DOHH2 (cell line): ENCODE results near the gene ZMAT3.

Experiments
- EZH2phosphoT487 ChIP-seq: fragments of 200-600 bp; sonication (generic); IDR thresholded peaks from 2 replicates; pipeline ENCODE4 v1.6.1; 2017; ENCODE audit warnings: borderline replicate concordance, mild to moderate bottlenecking, antibody characterized with exemption, low read length, moderate library complexity, mixed read lengths
- TF ChIP-seq, protein P1 (sequence below): fragments of 200-600 bp; sonication (generic); IDR thresholded peaks from one replicate; pipeline ENCODE4 v1.5.1; 2014; ENCODE audit warnings: antibody characterized with exemption, mild to moderate bottlenecking, low read depth, low read length; ENCODE audit not compliant: poor library complexity, severe bottlenecking

DNA sequence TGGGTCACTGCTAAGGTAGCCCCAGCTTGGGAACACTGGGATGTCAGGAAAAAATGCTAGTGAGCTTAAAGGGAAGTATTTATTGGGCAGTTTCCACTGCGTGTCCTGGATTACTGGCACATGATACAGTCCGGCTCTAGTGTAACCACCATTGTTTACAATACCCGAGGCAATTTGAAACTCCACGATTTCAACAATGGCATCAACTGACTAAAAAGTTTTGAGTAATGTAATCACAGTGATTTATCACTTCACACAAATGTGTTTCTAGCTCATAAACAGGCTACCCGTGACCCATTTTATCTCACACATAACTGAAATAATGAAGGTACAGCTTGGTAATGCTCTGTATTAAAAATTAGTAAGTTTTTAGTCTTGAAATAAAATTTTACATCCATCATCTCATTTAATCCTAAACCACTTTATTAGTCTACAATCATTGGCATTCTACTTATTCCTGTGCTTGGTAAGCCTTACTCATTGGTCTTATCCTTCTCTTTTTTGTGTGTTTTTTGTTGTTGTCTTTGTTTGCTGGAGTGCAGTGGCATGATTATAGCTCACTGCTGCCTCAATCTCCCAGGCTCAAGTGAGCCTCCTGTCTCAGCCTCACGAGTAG is 7.6 kb downstream of the ZMAT3 start:
- TF ChIP-seq, protein P1, sequence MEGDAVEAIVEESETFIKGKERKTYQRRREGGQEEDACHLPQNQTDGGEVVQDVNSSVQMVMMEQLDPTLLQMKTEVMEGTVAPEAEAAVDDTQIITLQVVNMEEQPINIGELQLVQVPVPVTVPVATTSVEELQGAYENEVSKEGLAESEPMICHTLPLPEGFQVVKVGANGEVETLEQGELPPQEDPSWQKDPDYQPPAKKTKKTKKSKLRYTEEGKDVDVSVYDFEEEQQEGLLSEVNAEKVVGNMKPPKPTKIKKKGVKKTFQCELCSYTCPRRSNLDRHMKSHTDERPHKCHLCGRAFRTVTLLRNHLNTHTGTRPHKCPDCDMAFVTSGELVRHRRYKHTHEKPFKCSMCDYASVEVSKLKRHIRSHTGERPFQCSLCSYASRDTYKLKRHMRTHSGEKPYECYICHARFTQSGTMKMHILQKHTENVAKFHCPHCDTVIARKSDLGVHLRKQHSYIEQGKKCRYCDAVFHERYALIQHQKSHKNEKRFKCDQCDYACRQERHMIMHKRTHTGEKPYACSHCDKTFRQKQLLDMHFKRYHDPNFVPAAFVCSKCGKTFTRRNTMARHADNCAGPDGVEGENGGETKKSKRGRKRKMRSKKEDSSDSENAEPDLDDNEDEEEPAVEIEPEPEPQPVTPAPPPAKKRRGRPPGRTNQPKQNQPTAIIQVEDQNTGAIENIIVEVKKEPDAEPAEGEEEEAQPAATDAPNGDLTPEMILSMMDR, result no peak
- no peak for TF ChIP-seq EZH2phosphoT487
